HepG2 (cell line): ENCODE measurements around the gene CYB561. TPM values are rescaled to one million over a fixed set of nuclear protein-coding genes. Genes with fewer than 3 reads are reported as not detected.

Experiments
- EZH2 ChIP-seq: conservative IDR thresholded peaks from 2 replicates; pipeline ENCODE4 v1.6.1; 2012; ENCODE audit warnings: mild to moderate bottlenecking, low read depth, low read length, moderate library complexity
- GATA4 ChIP-seq: sonication (generic); IDR thresholded peaks from 2 replicates; pipeline ENCODE4 v1.6.1; 2016; ENCODE audit warnings: antibody characterized with exemption, low read depth, borderline replicate concordance
- HNRNPLL ChIP-seq: fragments of 200-400 bp; formaldehyde crosslinking; IDR thresholded peaks from 2 replicates; pipeline ENCODE4 v1.6.1; 2017; ENCODE audit warnings: mild to moderate bottlenecking, low read depth, low read length; ENCODE audit not compliant: poor library complexity, severe bottlenecking
- MXI1 ChIP-seq: IDR thresholded peaks from 3 replicates; pipeline ENCODE4 v1.6.1; 2012; ENCODE audit warnings: low read depth, low read length, inconsistent platforms, borderline replicate concordance
- NAIF1 ChIP-seq: sonication (generic); formaldehyde crosslinking; IDR thresholded peaks from 2 replicates; pipeline ENCODE4 v1.5.0; 2020; ENCODE audit warnings: mild to moderate bottlenecking, missing genetic modification reagents, borderline replicate concordance
- PHF21A ChIP-seq: sonication (generic); formaldehyde crosslinking; IDR thresholded peaks from 2 replicates; pipeline ENCODE4 v1.5.0; 2020; ENCODE audit warnings: mild to moderate bottlenecking, missing genetic modification reagents
- RXRA ChIP-seq: sonication (generic); formaldehyde crosslinking; IDR thresholded peaks from 2 replicates; pipeline ENCODE4 v1.5.1; 2020; ENCODE audit warnings: missing genetic modification reagents
- TMF1 ChIP-seq: sonication (generic); formaldehyde crosslinking; IDR thresholded peaks from 2 replicates; pipeline ENCODE4 v1.8.1; 2022; ENCODE audit warnings: low read depth, missing genetic modification reagents
- TOPORS ChIP-seq: sonication (generic); formaldehyde crosslinking; IDR thresholded peaks from 2 replicates; pipeline ENCODE4 v1.8.0; 2023; ENCODE audit warnings: mild to moderate bottlenecking, missing genetic modification reagents
- WIZ ChIP-seq: sonication (generic); formaldehyde crosslinking; IDR thresholded peaks from 2 replicates; pipeline ENCODE4 v1.5.1; 2020; ENCODE audit warnings: mild to moderate bottlenecking, missing genetic modification reagents
- XRCC5 ChIP-seq: fragments of 200-400 bp; formaldehyde crosslinking; optimal IDR thresholded peaks from 2 replicates; pipeline ENCODE3; 2017; ENCODE audit warnings: mild to moderate bottlenecking, low read length
- ZFY ChIP-seq: sonication (generic); formaldehyde crosslinking; IDR thresholded peaks from 2 replicates; pipeline ENCODE4 v1.4.0; 2020; ENCODE audit warnings: missing genetic modification reagents
- ZNF446 ChIP-seq: sonication (generic); formaldehyde crosslinking; IDR thresholded peaks from 2 replicates; pipeline ENCODE4 v1.5.0; 2020; ENCODE audit warnings: mild to moderate bottlenecking, missing genetic modification reagents
- ZNF619 ChIP-seq: sonication (generic); formaldehyde crosslinking; IDR thresholded peaks from 2 replicates; pipeline ENCODE4 v1.4.0; 2020; ENCODE audit warnings: mild to moderate bottlenecking, missing genetic modification reagents
- ZSCAN30 ChIP-seq: sonication (generic); formaldehyde crosslinking; IDR thresholded peaks from 2 replicates; pipeline ENCODE4 v1.5.0; 2020; ENCODE audit warnings: mild to moderate bottlenecking, missing genetic modification reagents
- ZSCAN9 ChIP-seq: IDR thresholded peaks from 2 replicates; pipeline ENCODE4 v1.6.1; 2016; ENCODE audit warnings: borderline replicate concordance
- polyA plus RNA-seq, 8 experiments: library from polyadenylated mRNA; depleted of rRNA in 3 of 8; stranded (reverse) in 7 of 8; unstranded in 1 of 8; fragments of >200 nt; fragmentation: Illumina TruSeq in 4 of 8; extraction: Trizol in 4 of 8; gene quantifications; 2 replicates each; pipeline versions ENCODE4 v1.2.1 to v1.2.3, GENCODE V29; 2011 to 2016; ENCODE audit warnings: low read depth in 4 of 8, missing spikeins in 1 of 8, mixed read lengths in 1 of 8; ENCODE audit not compliant: insufficient read depth in 1 of 8
- total RNA-seq, 5 experiments: library from RNA; depleted of rRNA; stranded (reverse); fragments of >200 nt; fragmentation: Illumina TruSeq; extraction: Trizol; gene quantifications; 2 replicates each; pipeline ENCODE4 v1.2.3, GENCODE V29; 2016; ENCODE audit warnings: low read depth in 1 of 5
- TF ChIP-seq, protein P1 (sequence below): sonication (generic); formaldehyde crosslinking; IDR thresholded peaks from 2 replicates; pipeline ENCODE4 v1.8.0; 2023; ENCODE audit warnings: mild to moderate bottlenecking, missing genetic modification reagents
- TF ChIP-seq, protein P2 (sequence below): sonication (generic); formaldehyde crosslinking; IDR thresholded peaks from 2 replicates; pipeline ENCODE4 v1.5.0; 2020; ENCODE audit warnings: mild to moderate bottlenecking, missing genetic modification reagents, moderate library complexity
- TF ChIP-seq, protein P3 (sequence below): sonication (generic); formaldehyde crosslinking; IDR thresholded peaks from 2 replicates; pipeline ENCODE4 v1.4.0; 2020; ENCODE audit warnings: missing genetic modification reagents
- TF ChIP-seq, protein P4 (sequence below): sonication (generic); formaldehyde crosslinking; IDR thresholded peaks from 2 replicates; pipeline ENCODE4 v1.5.0; 2020; ENCODE audit warnings: missing genetic modification reagents, mild to moderate bottlenecking, borderline replicate concordance

Gene CYB561
- total and polyA plus RNA-seq, 2 of the 13 experiments (the other 11 are each of a cell fraction or from before 2014, with no cell fraction given) = 1.5 to 6.7 TPM

DNA sequence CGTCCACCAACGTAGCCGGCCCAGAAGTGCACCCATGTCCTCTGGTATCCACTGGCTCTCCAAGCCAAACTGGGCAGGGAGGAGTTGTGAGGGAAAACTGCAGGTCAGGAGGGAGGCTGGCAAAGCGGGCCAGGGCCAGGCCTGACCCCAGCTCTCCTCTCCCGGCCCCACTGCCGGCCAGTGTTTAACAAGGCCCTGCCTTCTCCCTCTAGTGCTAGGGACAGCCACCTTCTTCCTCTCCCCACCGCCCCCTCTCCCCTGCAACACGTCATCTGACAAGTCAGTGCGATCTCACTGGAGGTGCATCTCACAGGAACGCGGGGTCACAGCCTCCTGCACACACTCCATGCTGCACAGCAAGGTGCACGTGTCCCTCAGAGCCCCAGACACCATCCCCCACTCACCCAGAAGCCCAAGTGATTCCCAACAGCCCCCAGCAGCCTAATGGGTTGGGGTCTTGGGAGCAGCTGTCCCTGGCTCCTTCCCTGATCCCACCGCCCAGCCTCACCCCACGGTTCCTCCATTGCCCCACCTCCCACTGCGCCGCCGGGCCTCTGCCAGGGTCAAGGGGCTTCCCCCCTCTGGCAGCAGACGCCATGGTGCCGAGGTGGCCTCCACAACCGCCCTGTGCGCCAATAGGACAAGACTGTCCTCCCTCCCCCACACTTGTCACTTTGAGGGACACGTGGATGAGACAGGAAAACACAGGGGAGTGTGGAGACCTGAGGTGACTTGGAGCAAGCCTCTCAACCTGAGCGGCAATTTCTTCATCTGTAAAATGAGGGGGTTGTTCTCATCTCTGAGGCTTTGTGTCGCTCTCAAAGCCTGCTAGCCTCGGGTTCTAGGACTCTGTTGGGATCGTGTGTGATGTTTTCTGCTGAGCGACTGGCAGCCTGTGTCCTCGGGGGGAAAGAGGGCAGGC, 29.6 kb upstream of the CYB561 start (continued):
- TF ChIP-seq TMF1 (no peak), XRCC5 (no peak), ZSCAN30 (CRISPR knock-in tag) (no peak), NAIF1 (CRISPR knock-in tag) (no peak), RXRA (CRISPR knock-in tag) (no peak), EZH2 (0 out of 2 replicates have a peak, but pooled peaks have one; percentile 61), PHF21A (CRISPR knock-in tag) (no peak), WIZ (no peak), HNRNPLL (no peak), TOPORS (CRISPR knock-in tag) (no peak), GATA4 (no peak), MXI1 (0 out of 3 replicates have a peak, but pooled peaks have one; percentile 15), ZSCAN9 (no peak), ZFY (CRISPR knock-in tag) (no peak), ZNF446 (no peak), ZNF619 (no peak)
- TF ChIP-seq, protein P1, sequence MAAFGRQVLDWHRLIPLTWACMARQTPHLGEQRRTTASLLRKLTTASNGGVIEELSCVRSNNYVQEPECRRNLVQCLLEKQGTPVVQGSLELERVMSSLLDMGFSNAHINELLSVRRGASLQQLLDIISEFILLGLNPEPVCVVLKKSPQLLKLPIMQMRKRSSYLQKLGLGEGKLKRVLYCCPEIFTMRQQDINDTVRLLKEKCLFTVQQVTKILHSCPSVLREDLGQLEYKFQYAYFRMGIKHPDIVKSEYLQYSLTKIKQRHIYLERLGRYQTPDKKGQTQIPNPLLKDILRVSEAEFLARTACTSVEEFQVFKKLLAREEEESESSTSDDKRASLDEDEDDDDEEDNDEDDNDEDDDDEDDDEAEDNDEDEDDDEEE (CRISPR knock-in tag) = no peak
- TF ChIP-seq, protein P2, sequence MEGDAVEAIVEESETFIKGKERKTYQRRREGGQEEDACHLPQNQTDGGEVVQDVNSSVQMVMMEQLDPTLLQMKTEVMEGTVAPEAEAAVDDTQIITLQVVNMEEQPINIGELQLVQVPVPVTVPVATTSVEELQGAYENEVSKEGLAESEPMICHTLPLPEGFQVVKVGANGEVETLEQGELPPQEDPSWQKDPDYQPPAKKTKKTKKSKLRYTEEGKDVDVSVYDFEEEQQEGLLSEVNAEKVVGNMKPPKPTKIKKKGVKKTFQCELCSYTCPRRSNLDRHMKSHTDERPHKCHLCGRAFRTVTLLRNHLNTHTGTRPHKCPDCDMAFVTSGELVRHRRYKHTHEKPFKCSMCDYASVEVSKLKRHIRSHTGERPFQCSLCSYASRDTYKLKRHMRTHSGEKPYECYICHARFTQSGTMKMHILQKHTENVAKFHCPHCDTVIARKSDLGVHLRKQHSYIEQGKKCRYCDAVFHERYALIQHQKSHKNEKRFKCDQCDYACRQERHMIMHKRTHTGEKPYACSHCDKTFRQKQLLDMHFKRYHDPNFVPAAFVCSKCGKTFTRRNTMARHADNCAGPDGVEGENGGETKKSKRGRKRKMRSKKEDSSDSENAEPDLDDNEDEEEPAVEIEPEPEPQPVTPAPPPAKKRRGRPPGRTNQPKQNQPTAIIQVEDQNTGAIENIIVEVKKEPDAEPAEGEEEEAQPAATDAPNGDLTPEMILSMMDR (CRISPR knock-in tag) = 0 out of 2 replicates have a peak, but pooled peaks have one; percentile 7
- TF ChIP-seq, protein P3, sequence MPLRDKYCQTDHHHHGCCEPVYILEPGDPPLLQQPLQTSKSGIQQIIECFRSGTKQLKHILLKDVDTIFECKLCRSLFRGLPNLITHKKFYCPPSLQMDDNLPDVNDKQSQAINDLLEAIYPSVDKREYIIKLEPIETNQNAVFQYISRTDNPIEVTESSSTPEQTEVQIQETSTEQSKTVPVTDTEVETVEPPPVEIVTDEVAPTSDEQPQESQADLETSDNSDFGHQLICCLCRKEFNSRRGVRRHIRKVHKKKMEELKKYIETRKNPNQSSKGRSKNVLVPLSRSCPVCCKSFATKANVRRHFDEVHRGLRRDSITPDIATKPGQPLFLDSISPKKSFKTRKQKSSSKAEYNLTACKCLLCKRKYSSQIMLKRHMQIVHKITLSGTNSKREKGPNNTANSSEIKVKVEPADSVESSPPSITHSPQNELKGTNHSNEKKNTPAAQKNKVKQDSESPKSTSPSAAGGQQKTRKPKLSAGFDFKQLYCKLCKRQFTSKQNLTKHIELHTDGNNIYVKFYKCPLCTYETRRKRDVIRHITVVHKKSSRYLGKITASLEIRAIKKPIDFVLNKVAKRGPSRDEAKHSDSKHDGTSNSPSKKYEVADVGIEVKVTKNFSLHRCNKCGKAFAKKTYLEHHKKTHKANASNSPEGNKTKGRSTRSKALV (CRISPR knock-in tag) = no peak
- TF ChIP-seq, protein P4, sequence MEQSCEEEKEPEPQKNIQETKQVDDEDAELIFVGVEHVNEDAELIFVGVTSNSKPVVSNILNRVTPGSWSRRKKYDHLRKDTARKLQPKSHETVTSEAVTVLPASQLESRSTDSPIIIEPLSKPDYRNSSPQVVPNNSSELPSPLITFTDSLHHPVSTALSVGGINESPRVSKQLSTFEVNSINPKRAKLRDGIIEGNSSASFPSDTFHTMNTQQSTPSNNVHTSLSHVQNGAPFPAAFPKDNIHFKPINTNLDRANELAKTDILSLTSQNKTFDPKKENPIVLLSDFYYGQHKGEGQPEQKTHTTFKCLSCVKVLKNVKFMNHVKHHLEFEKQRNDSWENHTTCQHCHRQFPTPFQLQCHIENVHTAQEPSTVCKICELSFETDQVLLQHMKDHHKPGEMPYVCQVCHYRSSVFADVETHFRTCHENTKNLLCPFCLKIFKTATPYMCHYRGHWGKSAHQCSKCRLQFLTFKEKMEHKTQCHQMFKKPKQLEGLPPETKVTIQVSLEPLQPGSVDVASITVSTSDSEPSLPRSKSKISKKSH (CRISPR knock-in tag) = no peak
